Stimulated activated naive B cell treated with anti-CD40 and anti-IgM and Interleukin-4, amounts not matched to agents 10 μg/mL and 1 μg/mL and 100 μg/mL, for 72 hours (primary cell): Measurements from ENCODE around the gene JAML.

Source experiments
- ATAC-seq, 2 donors: fragments of 150-1000 bp; cut with Tn5 transposase; replicated peaks; 2 replicates each; pipeline ENCODE4 v1.10.0; 2021; ENCODE audit warnings: moderate library complexity in 1 of 2
- DNase-seq: peaks from one replicate; pipeline ENCODE4 v3.0.0; 2021
- H3K27ac Mint-ChIP-seq: one replicate; pipeline ENCODE4 v1.8.0; 2022; ENCODE audit warnings: mild to moderate bottlenecking, mixed read lengths
- H3K27me3 Mint-ChIP-seq, 2 donors: one replicate each; pipeline ENCODE4 v1.8.0; 2022; ENCODE audit warnings: mixed read lengths in 2 of 2
- H3K36me3 Mint-ChIP-seq, 2 donors: one replicate each; pipeline ENCODE4 v1.8.0; 2022; ENCODE audit warnings: mixed read lengths in 2 of 2, mild to moderate bottlenecking in 1 of 2
- H3K4me1 Mint-ChIP-seq, 2 donors: one replicate each; pipeline ENCODE4 v1.8.0; 2022; ENCODE audit warnings: mixed read lengths in 2 of 2, mild to moderate bottlenecking in 1 of 2
- H3K4me3 Mint-ChIP-seq, 2 donors: one replicate each; pipeline ENCODE4 v1.8.0; 2022; ENCODE audit warnings: mild to moderate bottlenecking in 2 of 2, mixed read lengths in 2 of 2, moderate library complexity in 1 of 2
- H3K9me3 Mint-ChIP-seq, 2 donors: one replicate each; pipeline ENCODE4 v1.8.0; 2022; ENCODE audit warnings: mixed read lengths in 2 of 2, mild to moderate bottlenecking in 1 of 2

The JAML gene

DNA sequence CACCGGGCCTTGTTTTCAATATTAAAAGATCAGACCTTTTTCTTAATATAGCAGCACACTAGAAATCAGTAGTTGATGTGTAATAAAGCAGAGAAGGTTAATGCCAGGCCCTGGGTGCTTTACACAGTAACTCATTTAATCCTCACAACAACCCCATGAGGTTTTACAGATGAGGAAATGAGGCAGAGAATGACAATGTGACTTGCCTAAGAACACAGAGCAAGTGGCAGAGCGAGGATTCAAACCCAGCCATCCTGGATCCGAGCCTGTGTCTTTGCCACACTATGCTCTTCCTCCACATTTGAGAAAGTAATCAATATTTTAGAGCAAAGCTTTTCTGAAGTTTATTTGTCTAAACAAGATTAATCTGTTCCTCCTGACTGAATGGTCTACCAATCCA, 7.2 kb downstream of the JAML start:
- H3K27ac Mint-ChIP-seq = peak overlapping the region; percentile 98
- peak; percentile 65 to 69 for ATAC-seq

DNA sequence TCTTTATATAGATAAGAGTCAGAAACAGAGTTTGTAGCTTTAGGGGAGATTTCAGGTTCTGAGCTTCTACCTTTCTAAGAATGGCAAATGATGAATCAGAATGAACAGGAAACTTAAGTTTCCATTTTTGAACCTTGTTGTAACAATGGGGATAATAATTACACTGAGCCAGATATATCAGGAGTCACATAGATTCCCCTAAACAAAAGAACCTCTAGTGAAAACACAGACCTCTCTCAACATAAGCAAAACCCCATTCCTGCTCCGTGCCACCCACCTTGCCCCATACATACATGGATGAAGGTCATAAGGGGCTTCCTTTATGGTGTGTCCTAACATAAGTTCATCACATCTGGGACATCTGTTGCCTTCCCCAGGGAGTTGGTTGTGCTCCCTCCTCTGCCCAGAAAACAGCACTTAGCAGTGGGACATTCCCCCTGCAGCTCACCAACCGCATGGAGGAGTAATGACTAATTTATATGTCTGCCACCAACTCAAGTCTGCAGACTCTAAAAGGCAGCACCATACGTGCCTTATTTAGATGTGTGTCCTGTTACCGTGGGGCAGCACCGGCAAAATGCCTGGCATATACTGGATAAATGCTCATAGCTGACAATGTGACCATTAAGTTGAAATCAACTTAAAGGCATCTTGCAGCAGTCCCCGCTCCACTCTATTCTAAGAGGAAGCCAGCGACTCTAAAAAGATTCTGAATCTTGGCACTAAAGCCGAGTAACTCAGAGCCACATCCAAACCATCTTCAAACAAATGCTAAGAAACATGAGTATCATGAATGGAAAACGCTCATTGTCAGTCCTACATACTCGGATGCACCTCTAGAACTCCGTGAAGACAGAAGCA, 8.0 kb downstream of the JAML start:
- peak; percentile 82 for DNase-seq
- peak; percentile 77 to 80 for ATAC-seq
- peaks cover 76 to 87% of the 10 kb centered on the region in 2 donors for H3K4me1 Mint-ChIP-seq
- H3K36me3 Mint-ChIP-seq = peaks cover 51 to 52% of the 10 kb centered on the region in 2 donors
- H3K9me3 Mint-ChIP-seq = peaks cover 4 to 5% of the 10 kb centered on the region in 2 donors
- peak overlapping the region; percentile 98 for H3K27ac Mint-ChIP-seq
- peak overlapping the region; percentile 58 to 70 for H3K4me3 Mint-ChIP-seq
- H3K27me3 Mint-ChIP-seq = peaks cover 0 to 4% of the 10 kb centered on the region in 2 donors

More for the DNA sequence above, 7.2 kb downstream of the JAML start:
- Mint-ChIP-seq H3K27me3 (peaks cover 0 to 4% of the 10 kb centered on the region in 2 donors), H3K9me3 (peaks cover 4 to 5% of the 10 kb centered on the region in 2 donors), H3K4me3 (peak overlapping the region; percentile 58 to 70), H3K4me1 (peaks cover 68 to 81% of the 10 kb centered on the region in 2 donors), H3K36me3 (peaks cover 47 to 50% of the 10 kb centered on the region in 2 donors)
- peak; percentile 59 for DNase-seq

DNA sequence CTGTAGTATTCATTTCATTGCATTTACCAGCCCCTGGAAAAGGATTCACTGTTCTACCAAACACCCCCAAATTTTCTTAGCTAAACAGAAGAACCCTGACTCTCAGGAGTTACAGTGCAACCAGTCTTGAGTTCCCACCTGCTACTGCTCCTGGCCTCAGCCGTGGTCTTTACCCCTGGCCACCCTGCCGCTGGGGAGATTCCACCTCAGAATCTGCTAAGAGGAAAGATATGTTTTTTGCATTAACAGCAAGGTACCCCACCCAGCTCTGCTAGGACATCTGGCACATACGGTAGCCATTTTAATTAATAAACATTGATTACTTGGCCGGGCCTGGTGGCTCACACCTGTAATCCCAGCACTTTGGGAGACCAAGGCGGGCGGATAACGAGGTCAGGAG, 9.0 kb downstream of the JAML start:
- ATAC-seq = no peak
- peaks cover 0 to 4% of the 10 kb centered on the region in 2 donors for H3K27me3 Mint-ChIP-seq
- no peak for DNase-seq
- peaks cover 84 to 98% of the 10 kb centered on the region in 2 donors for H3K4me1 Mint-ChIP-seq
- H3K9me3 Mint-ChIP-seq = peaks cover 4 to 5% of the 10 kb centered on the region in 2 donors
- H3K27ac Mint-ChIP-seq = peak overlapping the region; percentile 98
- H3K36me3 Mint-ChIP-seq = peaks cover 57 to 61% of the 10 kb centered on the region in 2 donors
- peak overlapping the region; percentile 48 to 58 for H3K4me3 Mint-ChIP-seq

DNA sequence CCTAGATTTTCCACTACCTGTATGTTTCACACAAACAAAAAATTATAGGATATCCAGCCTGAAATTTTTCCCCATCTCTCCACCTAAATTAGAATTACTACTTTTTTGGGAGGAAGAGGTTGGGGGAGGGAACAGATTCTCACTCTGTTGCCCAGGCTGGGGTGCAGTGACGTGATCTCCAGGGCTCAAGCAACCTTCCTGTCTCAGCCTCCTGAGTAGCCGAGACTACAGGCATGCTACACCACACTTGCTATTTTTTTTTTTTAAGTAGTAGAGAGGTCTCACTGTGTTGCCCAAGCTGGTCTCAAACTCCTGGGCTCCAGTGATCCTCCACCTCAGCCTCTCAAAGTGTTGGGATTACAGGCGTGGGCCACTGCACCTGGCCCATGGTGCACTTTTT, 9.5 kb downstream of the JAML start:
- Mint-ChIP-seq H3K27ac (peak overlapping the region; percentile 98), H3K4me3 (peak overlapping the region in 1 of 2 donors; percentile 73), H3K9me3 (peaks cover 4 to 5% of the 10 kb centered on the region in 2 donors), H3K36me3 (peaks cover 57 to 63% of the 10 kb centered on the region in 2 donors), H3K4me1 (peaks cover 82 to 99% of the 10 kb centered on the region in 2 donors), H3K27me3 (peaks cover 0 to 4% of the 10 kb centered on the region in 2 donors)
- ATAC-seq (no peak), DNase-seq (no peak)

DNA sequence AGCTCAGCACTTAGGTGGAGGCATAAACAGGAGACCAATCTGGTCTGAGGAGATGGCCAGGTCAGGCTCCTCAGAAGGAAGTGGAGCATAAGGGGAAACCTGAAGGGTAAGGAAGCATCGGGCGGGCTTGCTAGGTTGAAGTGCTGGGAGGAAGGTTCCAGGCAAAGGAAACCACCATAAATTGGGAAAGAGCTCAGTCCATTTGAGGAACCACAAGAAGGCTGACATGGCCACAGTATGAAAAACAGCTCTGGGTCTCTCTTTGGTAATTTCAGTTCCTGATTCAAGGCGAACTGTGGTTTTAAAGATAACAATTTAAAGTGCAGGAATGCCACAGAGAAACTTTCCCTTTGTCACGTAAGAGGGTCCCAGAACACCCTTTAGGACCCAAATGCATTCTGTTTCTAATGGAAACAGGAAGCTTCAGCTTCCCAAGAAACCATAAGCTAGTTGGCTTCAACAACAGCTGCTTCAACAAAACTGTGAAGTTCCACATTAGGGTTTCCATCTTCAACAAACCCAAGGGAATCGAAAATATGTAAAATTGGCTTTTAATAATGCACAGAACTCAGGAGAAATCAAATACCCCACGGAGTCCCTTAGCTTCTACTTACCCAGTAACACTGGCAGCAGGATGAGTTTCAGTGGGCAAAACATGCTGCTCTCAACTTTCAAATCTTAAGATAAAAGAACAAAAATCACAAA, 10.4 kb downstream of the JAML start:
- ATAC-seq = peak; percentile 31 to 42
- Mint-ChIP-seq H3K4me1 (peaks cover 77 to 97% of the 10 kb centered on the region in 2 donors), H3K27ac (peak overlapping the region; percentile 98), H3K4me3 (peak overlapping the region; percentile 60 to 73), H3K27me3 (no peaks in the 10 kb centered on the region), H3K36me3 (peaks cover 52 to 59% of the 10 kb centered on the region in 2 donors), H3K9me3 (peaks cover 4 to 5% of the 10 kb centered on the region in 2 donors)
- peak; percentile 53 for DNase-seq

DNA sequence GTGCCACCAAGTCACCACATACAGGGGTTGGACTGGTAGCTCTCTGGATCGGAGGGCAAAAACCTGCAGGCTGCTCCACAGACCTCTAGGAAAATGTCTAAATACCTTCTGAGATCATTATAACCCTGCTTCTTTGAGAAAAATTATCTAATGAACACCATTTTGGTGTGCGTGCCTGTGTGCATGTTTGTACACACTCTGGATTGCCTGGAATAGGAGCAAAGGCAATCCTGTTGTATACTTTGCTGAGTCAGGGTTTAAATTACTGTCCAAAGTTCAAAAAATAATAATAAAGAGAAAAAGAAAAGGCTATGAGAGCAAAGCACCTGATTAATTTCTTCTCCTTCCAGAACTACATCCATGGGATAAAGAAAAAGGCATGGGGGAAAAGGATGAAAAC, 11.0 kb downstream of the JAML start:
- peak overlapping the region; percentile 98 for H3K27ac Mint-ChIP-seq
- peak overlapping the region; percentile 60 to 73 for H3K4me3 Mint-ChIP-seq
- no peaks in the 10 kb centered on the region for H3K27me3 Mint-ChIP-seq
- ATAC-seq = no peak
- H3K36me3 Mint-ChIP-seq = peaks cover 51 to 58% of the 10 kb centered on the region in 2 donors
- H3K9me3 Mint-ChIP-seq = peaks cover 4 to 5% of the 10 kb centered on the region in 2 donors
- DNase-seq = no peak
- H3K4me1 Mint-ChIP-seq = peaks cover 76 to 97% of the 10 kb centered on the region in 2 donors

DNA sequence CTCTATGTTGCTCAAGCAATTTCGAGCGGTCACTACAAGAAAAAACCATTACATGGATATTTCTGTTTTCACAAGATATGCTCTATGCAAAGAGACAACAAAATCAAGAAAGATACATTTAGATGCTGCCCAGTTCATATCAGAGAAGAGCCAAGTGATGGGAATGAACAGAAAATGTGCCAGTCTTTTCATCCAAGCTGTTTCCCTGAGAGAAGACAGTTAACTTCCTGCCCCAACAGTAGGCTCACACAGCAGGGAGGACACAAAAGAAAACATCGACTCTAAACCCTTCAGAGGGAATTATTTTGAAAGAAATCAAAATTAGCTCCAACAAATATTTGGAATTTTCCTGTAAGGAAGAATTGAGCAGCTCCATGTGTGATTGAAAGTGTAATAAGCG, 11.6 kb downstream of the JAML start:
- ATAC-seq (no peak), DNase-seq (no peak)
- H3K9me3 Mint-ChIP-seq = peaks cover 4 to 5% of the 10 kb centered on the region in 2 donors
- peak overlapping the region; percentile 98 for H3K27ac Mint-ChIP-seq
- H3K36me3 Mint-ChIP-seq = peaks cover 51 to 54% of the 10 kb centered on the region in 2 donors
- peak overlapping the region; percentile 26 to 42 for H3K4me3 Mint-ChIP-seq
- peaks cover 74 to 93% of the 10 kb centered on the region in 2 donors for H3K4me1 Mint-ChIP-seq
- no peaks in the 10 kb centered on the region for H3K27me3 Mint-ChIP-seq

DNA sequence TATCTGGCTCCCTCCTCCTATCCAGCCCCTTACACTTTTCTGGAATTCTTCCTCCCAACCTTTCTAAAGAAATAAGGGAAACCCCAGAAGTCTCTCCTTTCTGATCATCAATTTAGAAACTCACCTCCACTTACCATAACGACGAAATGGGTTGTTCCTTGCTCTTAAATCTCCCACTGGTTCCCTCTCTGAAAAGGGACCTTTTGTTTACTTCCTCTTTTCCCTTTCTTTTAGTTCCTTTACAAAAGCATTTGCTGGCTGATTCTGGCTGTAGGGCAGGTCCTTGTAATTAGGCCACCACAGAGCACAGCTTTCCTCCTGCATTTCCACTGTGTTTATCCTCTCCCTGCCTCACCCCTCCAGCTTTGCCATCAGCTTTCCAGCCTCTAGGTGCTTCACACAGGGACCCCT, 12.0 kb downstream of the JAML start:
- Mint-ChIP-seq H3K27ac (peak overlapping the region; percentile 98), H3K4me3 (peak overlapping the region; percentile 26 to 42), H3K36me3 (peaks cover 53 to 54% of the 10 kb centered on the region in 2 donors), H3K9me3 (peaks cover 4 to 5% of the 10 kb centered on the region in 2 donors), H3K27me3 (no peaks in the 10 kb centered on the region), H3K4me1 (peaks cover 74 to 93% of the 10 kb centered on the region in 2 donors)
- DNase-seq (no peak), ATAC-seq (no peak)

DNA sequence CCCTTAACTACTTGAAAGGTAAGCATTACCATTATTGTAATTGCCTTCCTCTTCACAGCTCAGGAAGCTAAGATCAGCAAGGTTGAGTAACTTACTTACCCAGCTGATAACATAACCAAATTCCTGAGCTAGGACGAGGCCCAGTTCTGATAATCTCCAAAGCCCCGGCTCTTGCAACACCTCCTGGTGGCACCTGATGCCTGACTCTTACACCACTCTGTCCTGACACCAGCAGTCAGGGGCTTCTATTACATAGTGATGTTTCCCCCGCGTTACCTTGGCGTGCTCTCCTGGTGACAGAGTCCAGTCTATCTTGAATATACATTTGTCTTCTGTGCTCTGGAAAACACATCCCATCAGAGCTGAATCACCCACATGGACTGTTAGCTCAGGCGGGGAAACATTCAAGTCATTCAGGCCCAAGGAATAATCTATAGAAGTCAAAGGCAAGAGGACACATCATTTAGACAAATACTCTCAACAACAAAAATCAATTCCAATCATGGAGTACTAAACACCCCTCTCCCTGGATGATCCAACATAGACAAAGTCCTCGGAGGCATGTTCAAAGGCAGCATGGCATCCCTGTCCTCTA, 12.6 kb downstream of the JAML start:
- no peaks in the 10 kb centered on the region for H3K27me3 Mint-ChIP-seq
- no peak for DNase-seq
- H3K9me3 Mint-ChIP-seq = peaks cover 4 to 5% of the 10 kb centered on the region in 2 donors
- H3K4me1 Mint-ChIP-seq = peaks cover 71 to 89% of the 10 kb centered on the region in 2 donors
- H3K27ac Mint-ChIP-seq = peak overlapping the region; percentile 98
- no peak for ATAC-seq
- peaks cover 54 to 57% of the 10 kb centered on the region in 2 donors for H3K36me3 Mint-ChIP-seq
- H3K4me3 Mint-ChIP-seq = peak overlapping the region; percentile 26 to 42

DNA sequence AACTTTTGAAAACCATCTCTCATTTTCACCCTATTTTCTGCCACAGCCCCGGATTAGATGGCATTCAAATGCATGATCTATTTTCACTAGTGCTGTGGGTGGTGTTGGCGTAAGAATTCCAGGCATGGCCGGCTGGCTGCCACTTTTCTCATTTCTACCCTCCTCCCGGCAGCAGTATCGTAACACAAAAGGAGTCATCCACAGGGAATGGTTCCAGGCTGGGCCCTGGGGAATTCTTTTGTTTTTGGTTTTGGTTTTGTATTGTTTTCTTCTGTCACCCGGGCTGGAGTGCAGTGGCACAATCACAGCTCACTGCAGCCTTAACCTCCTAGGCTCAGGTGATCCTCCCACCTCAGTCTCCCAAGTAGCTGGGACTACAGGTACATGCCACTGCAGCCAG, 13.8 kb downstream of the JAML start:
- Mint-ChIP-seq H3K4me1 (peaks cover 69 to 77% of the 10 kb centered on the region in 2 donors), H3K4me3 (no peak overlapping the region), H3K9me3 (peaks cover 7 to 8% of the 10 kb centered on the region in 2 donors), H3K36me3 (peaks cover 64 to 68% of the 10 kb centered on the region in 2 donors), H3K27ac (no peak overlapping the region), H3K27me3 (no peaks in the 10 kb centered on the region)
- ATAC-seq (no peak), DNase-seq (no peak)

DNA sequence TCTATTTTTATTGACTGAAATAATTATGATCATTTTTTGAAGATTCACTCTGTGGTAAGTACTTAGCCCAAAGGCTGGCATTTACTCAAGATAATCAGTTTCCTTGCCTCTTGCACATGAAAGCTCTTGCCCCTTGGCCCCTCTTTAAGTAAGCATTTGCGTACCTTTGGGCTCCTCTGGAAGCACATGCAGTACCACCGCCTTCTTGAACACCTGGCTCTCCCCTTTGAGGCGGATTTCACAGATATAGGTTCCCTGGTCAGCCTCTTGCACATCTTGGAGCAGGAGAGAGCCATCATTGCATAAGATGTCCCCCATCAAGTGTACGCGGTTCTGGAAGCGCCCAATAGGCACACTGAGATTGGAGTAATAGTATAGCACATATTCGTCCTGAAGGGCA, 14.5 kb downstream of the JAML start:
- no peaks in the 10 kb centered on the region for H3K27me3 Mint-ChIP-seq
- ATAC-seq (no peak), DNase-seq (no peak)
- H3K4me1 Mint-ChIP-seq = peaks cover 71% of the 10 kb centered on the region in 2 donors
- peaks cover 8 to 11% of the 10 kb centered on the region in 2 donors for H3K9me3 Mint-ChIP-seq
- no peak overlapping the region for H3K4me3 Mint-ChIP-seq
- H3K36me3 Mint-ChIP-seq = peaks cover 68 to 74% of the 10 kb centered on the region in 2 donors
- H3K27ac Mint-ChIP-seq = no peak overlapping the region

DNA sequence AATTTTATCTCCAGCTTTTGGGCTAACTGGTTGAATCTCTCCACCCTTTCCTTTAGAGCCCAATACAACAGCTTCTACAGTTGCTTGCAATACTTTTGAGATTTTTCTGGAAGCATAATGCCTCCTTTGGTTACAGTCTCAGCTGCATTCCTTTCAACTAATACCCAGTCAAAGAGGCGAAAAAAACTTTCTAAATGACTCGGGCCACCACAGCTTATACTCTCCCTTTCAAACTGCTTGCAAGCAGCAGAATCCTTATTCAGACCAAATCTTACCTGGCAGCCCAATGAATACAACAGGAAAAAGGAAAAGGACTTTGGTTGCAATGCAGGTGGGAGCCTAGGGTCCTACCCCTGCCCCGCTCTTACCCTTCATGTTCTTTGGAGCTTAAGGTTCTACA, 15.8 kb downstream of the JAML start:
- no peak for DNase-seq
- H3K27me3 Mint-ChIP-seq = no peaks in the 10 kb centered on the region
- H3K4me3 Mint-ChIP-seq = no peak overlapping the region
- peaks cover 8 to 11% of the 10 kb centered on the region in 2 donors for H3K9me3 Mint-ChIP-seq
- H3K36me3 Mint-ChIP-seq = peaks cover 69 to 70% of the 10 kb centered on the region in 2 donors
- H3K4me1 Mint-ChIP-seq = peaks cover 58 to 59% of the 10 kb centered on the region in 2 donors
- peak in 1 of 2 donors; percentile 24 for ATAC-seq
- peak overlapping the region; percentile 89 for H3K27ac Mint-ChIP-seq

DNA sequence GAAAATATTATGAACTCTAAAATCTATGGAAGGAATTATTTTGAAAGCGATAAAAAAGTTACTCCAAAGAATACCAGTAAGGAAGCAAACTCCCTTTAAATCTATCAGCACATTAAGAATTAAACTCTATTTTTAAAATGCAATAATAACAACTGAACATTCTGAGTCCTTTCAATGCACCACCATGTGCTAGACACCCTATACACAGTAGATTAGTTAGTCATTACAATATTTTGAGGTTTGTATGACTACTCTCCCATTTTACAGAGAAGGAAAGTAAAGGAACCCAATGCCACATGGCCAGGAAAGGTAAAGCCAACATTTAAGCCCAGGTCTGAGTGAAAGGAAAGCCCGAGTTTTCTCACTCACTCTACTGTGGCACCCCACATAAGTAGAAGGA, 17.7 kb downstream of the JAML start:
- Mint-ChIP-seq H3K36me3 (peaks cover 53 to 56% of the 10 kb centered on the region in 2 donors), H3K4me3 (no peak overlapping the region), H3K4me1 (peaks cover 38 to 39% of the 10 kb centered on the region in 2 donors), H3K27ac (peak overlapping the region; percentile 96), H3K27me3 (no peaks in the 10 kb centered on the region), H3K9me3 (peaks cover 4 to 6% of the 10 kb centered on the region in 2 donors)
- no peak for ATAC-seq
- no peak for DNase-seq
